K562 (cell line): ENCODE results near the gene EMC10. TPM values are rescaled to one million over a fixed set of nuclear protein-coding genes. Genes with fewer than 3 reads are reported as not detected.

Experiments used
- ADNP ChIP-seq: fragments of 200-800 bp; sonication (Bioruptor generic); IDR thresholded peaks from 2 replicates; pipeline ENCODE4 v1.6.1; 2016; ENCODE audit warnings: missing genetic modification characterization, missing compliant biosample characterization
- ATF7 ChIP-seq: fragments of 450-650 bp; IDR thresholded peaks from 2 replicates; pipeline ENCODE4 v1.7.1; 2014; ENCODE audit warnings: mild to moderate bottlenecking, moderate library complexity
- BHLHE40 ChIP-seq: IDR thresholded peaks from 2 replicates; pipeline ENCODE4 v1.6.1; 2011; ENCODE audit warnings: low read length, improper control_type of control experiment
- CC2D1A ChIP-seq: fragments of 450-650 bp; IDR thresholded peaks from 2 replicates; pipeline ENCODE4 v1.6.1; 2017; ENCODE audit warnings: mild to moderate bottlenecking
- CTCF ChIP-seq, 3 experiments: IDR thresholded peaks in 2 of 3; conservative IDR thresholded peaks in 1 of 3; 2 replicates each; pipeline ENCODE4 v1.5.1; 2011 to 2012; ENCODE audit warnings: low read length in 3 of 3, mild to moderate bottlenecking in 3 of 3, control low read depth in 2 of 3, improper control_type of control experiment in 1 of 3, inconsistent platforms in 1 of 3, low read depth in 1 of 3, mixed read lengths in 1 of 3, moderate library complexity in 1 of 3; ENCODE audit not compliant: insufficient read depth in 2 of 3
- HBP1 ChIP-seq: fragments of 450-650 bp; formaldehyde crosslinking; IDR thresholded peaks from 2 replicates; pipeline ENCODE4 v1.4.0; 2022; ENCODE audit warnings: missing genetic modification characterization
- HLTF ChIP-seq: fragments of 450-650 bp; IDR thresholded peaks from 2 replicates; pipeline ENCODE4 v1.6.1; 2016
- MTA3 ChIP-seq: fragments of 450-650 bp; formaldehyde crosslinking; IDR thresholded peaks from 2 replicates; pipeline ENCODE4 v1.6.1; 2017; ENCODE audit warnings: mild to moderate bottlenecking, borderline replicate concordance
- RB1 ChIP-seq: fragments of 450-650 bp; IDR thresholded peaks from 2 replicates; pipeline ENCODE4 v1.6.1; 2017; ENCODE audit warnings: low read depth, mild to moderate bottlenecking
- RBM22 ChIP-seq: fragments of 200-400 bp; formaldehyde crosslinking; IDR thresholded peaks from 2 replicates; pipeline ENCODE4 v1.6.1; 2018; ENCODE audit warnings: low read length, low read depth; ENCODE audit not compliant: poor library complexity, severe bottlenecking
- RBM34 ChIP-seq: fragments of 200-400 bp; formaldehyde crosslinking; IDR thresholded peaks from 2 replicates; pipeline ENCODE4 v1.6.1; 2018; ENCODE audit warnings: low read length, borderline replicate concordance; ENCODE audit not compliant: insufficient read depth
- TOE1 ChIP-seq, 2 experiments: fragments of 450-650 bp in 1 of 2; sonication (generic) in 1 of 2; formaldehyde crosslinking in 1 of 2; IDR thresholded peaks; 2 replicates each; pipeline versions ENCODE4 v1.7.1 to v1.8.0; 2016 to 2022; ENCODE audit warnings: borderline replicate concordance in 2 of 2, mild to moderate bottlenecking in 2 of 2, antibody characterized with exemption in 1 of 2, inconsistent platforms in 1 of 2, low read depth in 1 of 2, missing genetic modification reagents in 1 of 2, moderate library complexity in 1 of 2
- TRIM24 ChIP-seq, 2 experiments: fragments of 450-650 bp; IDR thresholded peaks; 2 replicates each; pipeline ENCODE4 v1.6.1; 2016
- ZNF197 ChIP-seq: fragments of 200-800 bp; sonication (Bioruptor generic); IDR thresholded peaks from 2 replicates; pipeline ENCODE4 v1.6.1; 2016; ENCODE audit warnings: low read depth, missing genetic modification characterization, missing compliant biosample characterization
- ZNF449 ChIP-seq: fragments of 250-450 bp; sonication (Bioruptor Pico); IDR thresholded peaks from 2 replicates; pipeline ENCODE4 v1.8.0; 2022; ENCODE audit warnings: moderate library complexity, mild to moderate bottlenecking, inconsistent platforms
- ZNF511 ChIP-seq: sonication (generic); formaldehyde crosslinking; IDR thresholded peaks from 2 replicates; pipeline ENCODE4 v1.8.0; 2022; ENCODE audit warnings: mild to moderate bottlenecking, missing genetic modification reagents
- polyA plus RNA-seq, 8 experiments: library from polyadenylated mRNA; depleted of rRNA in 4 of 8; stranded (reverse) in 5 of 8; unstranded in 3 of 8; fragments of >200 nt; fragmentation: Nextera tagmentation in 2 of 8; fragmentation: Illumina TruSeq in 1 of 8; extraction: Ambion mirVana in 2 of 8; extraction: Trizol in 1 of 8; gene quantifications; 2 replicates each; pipeline versions ENCODE4 v1.2.1 to v1.2.3, GENCODE V29; 2011 to 2014; ENCODE audit warnings: inconsistent platforms in 1 of 8, missing spikeins in 1 of 8
- total RNA-seq, 7 experiments: library from RNA; depleted of rRNA in 6 of 7; stranded (reverse); fragments of >200 nt in 6 of 7; fragmentation: Illumina TruSeq in 2 of 7; extraction: Trizol in 2 of 7; gene quantifications; 2 replicates each; pipeline versions ENCODE4 v1.2.1 to v1.2.3, GENCODE V29; 2011 to 2021; ENCODE audit warnings: low replicate concordance in 1 of 7
- TF ChIP-seq, protein P1 (sequence below): sonication (generic); formaldehyde crosslinking; IDR thresholded peaks from 2 replicates; pipeline ENCODE4 v1.9.0; 2022; ENCODE audit warnings: mild to moderate bottlenecking, missing genetic modification reagents
- TF ChIP-seq, protein P2 (sequence below): sonication (generic); formaldehyde crosslinking; IDR thresholded peaks from 2 replicates; pipeline ENCODE4 v1.8.1; 2023; ENCODE audit warnings: mild to moderate bottlenecking, missing genetic modification reagents

The EMC10 gene
- total and polyA plus RNA-seq, 9 of the 15 experiments (the other 6 are each of a cell fraction or from before 2014, with no cell fraction given): 1.4 to 46.0 (median 13.1) TPM

DNA sequence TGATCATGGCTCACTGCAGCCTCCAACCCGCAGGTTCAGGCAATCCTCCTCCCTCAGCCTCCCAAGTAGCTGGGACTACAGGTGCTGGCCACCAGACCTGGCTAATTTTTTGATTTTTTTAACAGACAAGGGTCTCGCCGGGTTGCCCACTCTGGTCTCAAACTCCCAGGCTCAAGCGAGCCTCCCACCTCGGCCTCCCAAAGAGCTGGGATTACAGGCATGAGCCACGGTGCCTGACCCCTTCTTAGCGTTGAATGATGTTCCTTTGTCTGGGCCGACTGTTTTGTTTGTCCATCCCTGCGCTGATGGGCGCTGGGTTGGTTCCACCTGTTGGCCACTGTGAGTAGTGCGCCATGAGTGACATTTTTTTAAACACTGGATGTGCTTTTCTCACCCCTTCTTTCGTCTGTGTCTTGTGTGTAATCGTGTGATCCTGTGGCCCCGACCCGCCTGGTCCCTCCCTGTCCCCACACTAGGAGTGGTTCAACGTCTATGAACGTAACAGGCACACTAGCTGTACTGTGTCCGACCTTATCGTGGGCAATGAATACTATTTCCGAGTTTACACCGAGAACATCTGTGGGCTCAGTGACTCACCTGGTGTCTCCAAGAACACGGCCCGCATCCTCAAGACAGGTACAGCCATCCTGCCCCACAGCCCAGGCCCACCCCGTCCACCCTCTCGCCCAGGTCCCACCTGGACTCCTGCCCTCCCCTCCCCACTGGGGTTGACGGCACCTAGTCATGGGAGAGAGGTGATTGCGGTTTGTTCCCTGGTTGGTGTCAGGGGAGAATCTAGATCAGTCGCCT, 15.0 kb upstream of the EMC10 start (continued):
- TF ChIP-seq BHLHE40 (peak; percentile 24; the same call in 1 of the 2 replicates), ADNP (tag) (no peak), ATF7 (0 out of 2 replicates have a peak, but pooled peaks have one; percentile 33), TRIM24 (IDR thresholded peaks at IDR 0.05) (no peak), ZNF449 (CRISPR knock-in tag) (no peak), HBP1 (CRISPR knock-in tag) (no peak), ZNF197 (CRISPR knock-in tag) (no peak), RBM34 (no peak), ZNF511 (CRISPR knock-in tag) (no peak), TOE1 (IDR thresholded peaks at IDR 0.05; ENCODE audit: borderline replicate concordance) (no peak), TOE1 (CRISPR knock-in tag; IDR thresholded peaks at IDR 0.05; ENCODE audit: borderline replicate concordance, low read depth) (no peak), RB1 (peak; percentile 29; the same call in 1 of the 2 replicates), HLTF (no peak), CTCF (IDR thresholded peaks at IDR 0.05 in 2 of 3, conservative IDR thresholded peaks at IDR 0.05 in 1 of 3; ENCODE audit: insufficient read depth in 2 of 3, low read depth in 1 of 3, low read length in 3 of 3) (peak; percentile 85 to 93 (median 93)), CC2D1A (peak; percentile 77; the same call in 1 of the 2 replicates), RBM22 (no peak), MTA3 (no peak)
- TF ChIP-seq, protein P1, sequence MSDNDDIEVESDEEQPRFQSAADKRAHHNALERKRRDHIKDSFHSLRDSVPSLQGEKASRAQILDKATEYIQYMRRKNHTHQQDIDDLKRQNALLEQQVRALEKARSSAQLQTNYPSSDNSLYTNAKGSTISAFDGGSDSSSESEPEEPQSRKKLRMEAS (CRISPR knock-in tag): 0 out of 2 replicates have a peak, but pooled peaks have one; percentile 25
- TF ChIP-seq, protein P2, sequence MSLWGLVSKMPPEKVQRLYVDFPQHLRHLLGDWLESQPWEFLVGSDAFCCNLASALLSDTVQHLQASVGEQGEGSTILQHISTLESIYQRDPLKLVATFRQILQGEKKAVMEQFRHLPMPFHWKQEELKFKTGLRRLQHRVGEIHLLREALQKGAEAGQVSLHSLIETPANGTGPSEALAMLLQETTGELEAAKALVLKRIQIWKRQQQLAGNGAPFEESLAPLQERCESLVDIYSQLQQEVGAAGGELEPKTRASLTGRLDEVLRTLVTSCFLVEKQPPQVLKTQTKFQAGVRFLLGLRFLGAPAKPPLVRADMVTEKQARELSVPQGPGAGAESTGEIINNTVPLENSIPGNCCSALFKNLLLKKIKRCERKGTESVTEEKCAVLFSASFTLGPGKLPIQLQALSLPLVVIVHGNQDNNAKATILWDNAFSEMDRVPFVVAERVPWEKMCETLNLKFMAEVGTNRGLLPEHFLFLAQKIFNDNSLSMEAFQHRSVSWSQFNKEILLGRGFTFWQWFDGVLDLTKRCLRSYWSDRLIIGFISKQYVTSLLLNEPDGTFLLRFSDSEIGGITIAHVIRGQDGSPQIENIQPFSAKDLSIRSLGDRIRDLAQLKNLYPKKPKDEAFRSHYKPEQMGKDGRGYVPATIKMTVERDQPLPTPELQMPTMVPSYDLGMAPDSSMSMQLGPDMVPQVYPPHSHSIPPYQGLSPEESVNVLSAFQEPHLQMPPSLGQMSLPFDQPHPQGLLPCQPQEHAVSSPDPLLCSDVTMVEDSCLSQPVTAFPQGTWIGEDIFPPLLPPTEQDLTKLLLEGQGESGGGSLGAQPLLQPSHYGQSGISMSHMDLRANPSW (CRISPR knock-in tag): no peak
